ENCODE data around the gene NXPH4. TPM values are rescaled to one million over a fixed set of nuclear protein-coding genes. Genes with fewer than 3 reads are reported as not detected.

The NXPH4 gene
- total RNA-seq, 4 donors from 2014 or later = not detected

DNA sequence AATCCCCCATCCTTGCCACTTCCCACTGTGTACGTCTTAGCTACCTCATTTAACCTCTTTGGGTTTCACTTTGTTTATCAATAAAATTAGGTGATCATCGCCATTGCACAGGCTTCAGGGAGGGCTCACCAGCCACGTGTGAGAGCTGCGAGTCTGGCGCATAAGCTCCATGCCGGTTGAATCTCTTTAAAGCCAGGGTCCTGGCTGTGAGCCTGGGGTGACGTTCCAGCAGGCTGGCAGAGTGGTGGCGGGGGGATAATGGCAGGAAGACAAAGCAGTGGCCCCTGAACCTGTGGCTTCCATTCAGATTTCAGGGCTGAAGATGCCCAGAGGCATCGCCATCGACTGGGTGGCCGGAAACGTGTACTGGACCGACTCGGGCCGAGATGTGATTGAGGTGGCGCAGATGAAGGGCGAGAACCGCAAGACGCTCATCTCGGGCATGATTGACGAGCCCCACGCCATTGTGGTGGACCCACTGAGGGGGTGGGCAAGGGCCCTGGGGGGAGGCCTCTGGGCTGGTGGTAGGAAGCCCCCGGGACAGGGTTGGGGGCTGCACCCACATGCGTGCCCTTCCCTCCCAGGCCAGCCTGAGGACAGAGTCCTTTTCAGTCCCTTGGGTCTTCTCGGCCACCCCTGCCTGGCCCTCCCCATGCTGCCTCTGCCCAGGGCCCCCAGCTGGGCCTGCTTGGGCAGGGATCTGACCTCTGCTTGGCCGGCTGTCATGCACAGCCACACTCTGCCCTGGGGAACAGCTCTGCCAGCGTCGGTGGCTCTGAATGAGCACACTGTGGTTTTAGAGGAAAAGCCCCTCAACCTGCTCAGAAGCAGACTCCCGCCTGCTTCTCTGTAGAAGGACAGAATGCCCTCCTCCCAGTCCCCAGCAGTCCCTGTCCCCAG is 8.6 kb upstream of the NXPH4 start:
- no peak for DNase-seq (ENCODE audit: extremely low spot score)
- TF ChIP-seq CTCF (IDR thresholded peaks at IDR 0.05) = no peak
- no peak for TF ChIP-seq EP300 (IDR thresholded peaks at IDR 0.05)
- TF ChIP-seq POLR2A (IDR thresholded peaks at IDR 0.05; ENCODE audit: low read depth) = no peak
- no peak for TF ChIP-seq POLR2AphosphoS5 (IDR thresholded peaks at IDR 0.05)

GRCh38 chr12:57208631-57209282 is 7.8 kb upstream of the NXPH4 start:
- Histone ChIP-seq H3K4me3 (no peak overlapping the region), H3K27me3 (peaks cover 0 to 4% (median 0%) of the 10 kb centered on the region in 4 donors), H3K27ac (replicated peaks in 1 of 4) (peak overlapping the region in 1 of 4 donors; percentile 5), H3K9me3 (no peaks in the 10 kb centered on the region), H3K36me3 (peaks cover 42 to 92% (median 78%) of the 10 kb centered on the region in 4 donors), H3K4me1 (peaks cover 10 to 25% (median 17%) of the 10 kb centered on the region in 4 donors)
- no peak for TF ChIP-seq CTCF (IDR thresholded peaks at IDR 0.05)
- TF ChIP-seq POLR2AphosphoS5 (IDR thresholded peaks at IDR 0.05) = no peak
- no peak for TF ChIP-seq EP300 (IDR thresholded peaks at IDR 0.05)
- no peak for TF ChIP-seq POLR2A (IDR thresholded peaks at IDR 0.05; ENCODE audit: low read depth)
- intact Hi-C loops (cut with DNase I) = no loop called here
- WGBS = 80% methylated on average over 11 of the region's 22 CpGs
- no peak for DNase-seq (ENCODE audit: extremely low spot score)

More for the DNA sequence above, 8.6 kb upstream of the NXPH4 start:
- Histone ChIP-seq H3K9me3 (no peaks in the 10 kb centered on the region), H3K4me3 (no peak overlapping the region), H3K36me3 (peaks cover 46 to 100% (median 86%) of the 10 kb centered on the region in 4 donors), H3K27me3 (no peaks in the 10 kb centered on the region), H3K4me1 (peaks cover 4 to 19% (median 10%) of the 10 kb centered on the region in 4 donors), H3K27ac (replicated peaks in 1 of 4) (peak overlapping the region in 1 of 4 donors; percentile 5)
- 83% methylated on average over 20 of the region's 29 CpGs for WGBS
- intact Hi-C loops (cut with DNase I) = no loop called here

DNA sequence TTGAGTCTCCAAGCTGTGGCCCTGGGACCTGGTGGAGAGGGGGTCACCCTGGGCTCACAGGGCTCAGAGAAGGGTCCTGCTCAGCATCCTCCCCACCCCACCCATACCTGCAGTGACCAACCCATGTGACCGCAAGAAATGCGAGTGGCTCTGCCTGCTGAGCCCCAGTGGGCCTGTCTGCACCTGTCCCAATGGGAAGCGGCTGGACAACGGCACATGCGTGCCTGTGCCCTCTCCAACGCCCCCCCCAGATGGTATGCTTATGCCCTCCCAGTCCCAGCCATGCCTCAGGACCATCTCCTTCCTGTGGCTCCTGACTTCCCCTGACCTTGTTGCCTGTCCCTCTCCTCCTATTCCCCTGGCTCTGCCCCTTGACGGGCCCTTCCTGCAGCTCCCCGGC is 6.7 kb upstream of the NXPH4 start:
- Histone ChIP-seq H3K27ac (replicated peaks in 1 of 4) (no peak overlapping the region), H3K4me3 (no peak overlapping the region), H3K36me3 (peaks cover 31 to 80% (median 67%) of the 10 kb centered on the region in 4 donors), H3K4me1 (peaks cover 22 to 36% (median 28%) of the 10 kb centered on the region in 4 donors), H3K27me3 (peaks cover 0 to 14% (median 6%) of the 10 kb centered on the region in 4 donors), H3K9me3 (no peaks in the 10 kb centered on the region)
- intact Hi-C loops (cut with DNase I) = no loop called here
- WGBS = 75% methylated on average over 4 of the region's 8 CpGs
- no peak for DNase-seq (ENCODE audit: extremely low spot score)
- no peak for TF ChIP-seq CTCF (IDR thresholded peaks at IDR 0.05)

GRCh38 chr12:57210461-57210860 is 6.1 kb upstream of the NXPH4 start:
- H3K27me3 ChIP-seq = peaks cover 5 to 19% (median 12%) of the 10 kb centered on the region in 4 donors
- no peak overlapping the region for H3K27ac ChIP-seq (replicated peaks in 1 of 4)
- intact Hi-C loops (cut with DNase I) = no loop called here
- H3K4me3 ChIP-seq = no peak overlapping the region
- H3K9me3 ChIP-seq = no peaks in the 10 kb centered on the region
- no peak for TF ChIP-seq POLR2AphosphoS5 (IDR thresholded peaks at IDR 0.05)
- 84% methylated on average over 12 of the region's 15 CpGs for WGBS
- DNase-seq (ENCODE audit: extremely low spot score) = no peak
- peaks cover 25 to 75% (median 61%) of the 10 kb centered on the region in 4 donors for H3K36me3 ChIP-seq
- H3K4me1 ChIP-seq = peaks cover 27 to 38% (median 32%) of the 10 kb centered on the region in 4 donors

All from esophagus muscularis mucosa (tissue), 4 donors.